ENCODE results near the gene SUSD6. TPM values are rescaled to one million over a fixed set of nuclear protein-coding genes. Genes with fewer than 3 reads are reported as not detected.

Gene SUSD6
- total and polyA plus RNA-seq, 9 of the 15 experiments (the other 6 are each of a cell fraction or from before 2014, with no cell fraction given): 2.9 to 20.7 (median 5.6) TPM

DNA sequence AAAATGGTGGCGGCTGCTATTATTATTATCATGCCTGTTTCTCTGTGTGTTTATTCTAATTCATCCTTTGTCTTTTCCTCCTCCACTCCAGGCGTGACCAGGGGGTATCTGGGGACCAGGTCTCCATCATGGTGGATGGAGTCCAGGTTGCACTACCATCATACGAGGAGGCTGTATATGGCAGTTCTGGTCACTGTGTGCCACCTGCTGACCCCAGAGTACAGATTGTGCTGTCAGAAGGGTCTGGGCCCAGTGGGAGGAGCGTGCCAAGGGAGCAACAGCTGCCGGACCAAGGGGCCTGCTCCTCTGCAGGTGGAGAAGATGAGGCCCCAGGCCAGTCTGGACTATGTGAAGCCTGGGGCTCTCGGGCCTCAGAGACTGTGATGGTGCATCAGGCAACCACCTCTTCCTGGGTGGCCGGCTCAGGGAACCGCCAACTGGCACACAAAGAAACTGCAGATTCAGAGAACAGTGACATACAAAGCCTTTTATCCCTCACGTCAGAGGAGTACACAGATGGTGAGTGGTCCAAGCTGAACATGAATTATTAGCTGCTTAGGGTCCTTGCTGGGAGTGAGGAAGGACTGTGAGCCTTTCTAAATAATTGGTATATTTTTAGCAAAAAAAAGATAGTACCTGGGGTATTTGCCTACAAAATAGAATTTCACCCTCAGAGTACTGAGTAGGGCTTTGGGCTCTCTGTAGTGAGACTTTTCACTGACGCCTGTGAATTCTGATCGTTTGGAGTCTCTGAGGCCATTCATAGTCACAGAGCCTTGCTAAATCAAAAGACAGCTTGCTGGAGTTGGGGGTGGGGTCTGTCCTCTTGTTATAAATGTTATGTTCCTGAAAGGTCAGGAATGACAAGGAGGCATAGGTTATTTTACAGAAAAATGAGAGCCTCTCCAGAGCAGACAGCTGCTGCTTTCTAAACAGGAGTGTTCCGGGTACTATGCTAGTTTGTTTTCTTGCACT, 97.5 kb downstream of the SUSD6 start:
- intact Hi-C loops (cut with micrococcal nuclease) (no loop called here), in situ Hi-C loops (cut with MboI) (no loop called here)
- Histone ChIP-seq H2AFZ (ENCODE audit: low read depth, low read length) (no peak overlapping the region), H3K4me3 (no peak overlapping the region), H3K9me3 (replicated peaks; ENCODE audit: control insufficient read depth, insufficient read depth, low read depth, low read length) (no peaks in the 10 kb centered on the region), H3K9me1 (ENCODE audit: control insufficient read depth, insufficient read depth, low read length) (no peaks in the 10 kb centered on the region), H4K20me1 (replicated peaks; ENCODE audit: control insufficient read depth, insufficient read depth, low read length) (no peaks in the 10 kb centered on the region), H3K27ac (ENCODE audit: extremely low read depth, low read depth, low read length) (no peak overlapping the region), H3K9ac (ENCODE audit: insufficient read depth in 1 of 2, low read depth in 2 of 2, low read length in 2 of 2) (0 out of 4 replicates have a peak overlapping the region, but pooled peaks of 1 of the 2 experiments have one; percentile 27), H3K36me3 (ENCODE audit: control insufficient read depth, insufficient read depth, low read length) (peaks cover 89% of the 10 kb centered on the region), H3K4me1 (replicated peaks in 1 of 2; ENCODE audit: control insufficient read depth in 2 of 2, insufficient read depth in 2 of 2, low read length in 2 of 2) (peaks cover 2 to 3% of the 10 kb centered on the region in 2 experiments; a peak in 4 of 5 replicates), H3K79me2 (ENCODE audit: control insufficient read depth, insufficient read depth, low read length) (peaks cover 9% of the 10 kb centered on the region), H3K4me2 (ENCODE audit: insufficient read depth, low read length) (no peak overlapping the region), H3K27me3 (ENCODE audit: control insufficient read depth in 2 of 2, insufficient read depth in 2 of 2, low read length in 2 of 2) (no peaks in the 10 kb centered on the region)
- ChIA-PET CTCF (ENCODE audit: low intra/inter-chr PET ratio) (no interaction called here), POLR2A (no interaction called here)
- no peak for TF ChIP-seq PML (IDR thresholded peaks at IDR 0.05; ENCODE audit: low read length)
- no peak for TF ChIP-seq ZNF354B (CRISPR knock-in tag; IDR thresholded peaks at IDR 0.05)
- TF ChIP-seq RAD21 (CRISPR knock-in tag; conservative IDR thresholded peaks at IDR 0.05 in 1 of 2, IDR thresholded peaks at IDR 0.05 in 1 of 2): peak in 1 of 2 experiments; percentile 31; a peak in 1 of 4 replicates
- TF ChIP-seq, protein P1, sequence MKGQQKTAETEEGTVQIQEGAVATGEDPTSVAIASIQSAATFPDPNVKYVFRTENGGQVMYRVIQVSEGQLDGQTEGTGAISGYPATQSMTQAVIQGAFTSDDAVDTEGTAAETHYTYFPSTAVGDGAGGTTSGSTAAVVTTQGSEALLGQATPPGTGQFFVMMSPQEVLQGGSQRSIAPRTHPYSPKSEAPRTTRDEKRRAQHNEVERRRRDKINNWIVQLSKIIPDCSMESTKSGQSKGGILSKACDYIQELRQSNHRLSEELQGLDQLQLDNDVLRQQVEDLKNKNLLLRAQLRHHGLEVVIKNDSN (CRISPR knock-in tag; IDR thresholded peaks at IDR 0.05): no peak
- TF ChIP-seq, protein P2, sequence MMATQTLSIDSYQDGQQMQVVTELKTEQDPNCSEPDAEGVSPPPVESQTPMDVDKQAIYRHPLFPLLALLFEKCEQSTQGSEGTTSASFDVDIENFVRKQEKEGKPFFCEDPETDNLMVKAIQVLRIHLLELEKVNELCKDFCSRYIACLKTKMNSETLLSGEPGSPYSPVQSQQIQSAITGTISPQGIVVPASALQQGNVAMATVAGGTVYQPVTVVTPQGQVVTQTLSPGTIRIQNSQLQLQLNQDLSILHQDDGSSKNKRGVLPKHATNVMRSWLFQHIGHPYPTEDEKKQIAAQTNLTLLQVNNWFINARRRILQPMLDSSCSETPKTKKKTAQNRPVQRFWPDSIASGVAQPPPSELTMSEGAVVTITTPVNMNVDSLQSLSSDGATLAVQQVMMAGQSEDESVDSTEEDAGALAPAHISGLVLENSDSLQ (IDR thresholded peaks at IDR 0.05): no peak
- TF ChIP-seq, protein P3, sequence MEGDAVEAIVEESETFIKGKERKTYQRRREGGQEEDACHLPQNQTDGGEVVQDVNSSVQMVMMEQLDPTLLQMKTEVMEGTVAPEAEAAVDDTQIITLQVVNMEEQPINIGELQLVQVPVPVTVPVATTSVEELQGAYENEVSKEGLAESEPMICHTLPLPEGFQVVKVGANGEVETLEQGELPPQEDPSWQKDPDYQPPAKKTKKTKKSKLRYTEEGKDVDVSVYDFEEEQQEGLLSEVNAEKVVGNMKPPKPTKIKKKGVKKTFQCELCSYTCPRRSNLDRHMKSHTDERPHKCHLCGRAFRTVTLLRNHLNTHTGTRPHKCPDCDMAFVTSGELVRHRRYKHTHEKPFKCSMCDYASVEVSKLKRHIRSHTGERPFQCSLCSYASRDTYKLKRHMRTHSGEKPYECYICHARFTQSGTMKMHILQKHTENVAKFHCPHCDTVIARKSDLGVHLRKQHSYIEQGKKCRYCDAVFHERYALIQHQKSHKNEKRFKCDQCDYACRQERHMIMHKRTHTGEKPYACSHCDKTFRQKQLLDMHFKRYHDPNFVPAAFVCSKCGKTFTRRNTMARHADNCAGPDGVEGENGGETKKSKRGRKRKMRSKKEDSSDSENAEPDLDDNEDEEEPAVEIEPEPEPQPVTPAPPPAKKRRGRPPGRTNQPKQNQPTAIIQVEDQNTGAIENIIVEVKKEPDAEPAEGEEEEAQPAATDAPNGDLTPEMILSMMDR (IDR thresholded peaks at IDR 0.05 in 2 of 3, conservative IDR thresholded peaks at IDR 0.05 in 1 of 3; ENCODE audit: insufficient read depth in 2 of 3, low read depth in 1 of 3, low read length in 3 of 3): peak; percentile 35 to 52 (median 45); a peak in 5 of 6 replicates
- no TSS peak for BruUV-seq (replicated peaks)
- DNase-seq (ENCODE audit: extremely low read depth in 1 of 4, low spot score in 3 of 4) (no peak), ATAC-seq (peak; percentile 77), FAIRE-seq (peak; percentile 26)
- 86% methylated on average over 10 of the region's 12 CpGs for WGBS (ENCODE audit: insufficient coverage, low coverage, missing lambda C conversion rate)
